PFSK-1 (cell line): ENCODE measurements around the gene PITHD1.

Experiments
- FOXP2 ChIP-seq: optimal IDR thresholded peaks from 2 replicates; pipeline ENCODE3; 2011; ENCODE audit warnings: borderline replicate concordance, control low read depth, inconsistent platforms; ENCODE audit not compliant: insufficient read depth; ENCODE audit errors: extremely low read length, extremely low read depth
- POLR2AphosphoS5 ChIP-seq: IDR thresholded peaks from 2 replicates; pipeline ENCODE4 v1.6.1; 2012; ENCODE audit warnings: low read depth, mild to moderate bottlenecking, control low read depth, low read length, moderate library complexity
- SIN3A ChIP-seq: IDR thresholded peaks from 2 replicates; pipeline ENCODE4 v1.6.1; 2012; ENCODE audit warnings: mild to moderate bottlenecking, low read length, moderate library complexity, borderline replicate concordance; ENCODE audit not compliant: insufficient read depth
- TAF1 ChIP-seq: IDR thresholded peaks from 2 replicates; pipeline ENCODE4 v1.6.1; 2012; ENCODE audit warnings: low read length, control low read depth, borderline replicate concordance; ENCODE audit not compliant: insufficient read depth
- TF ChIP-seq, protein P1 (sequence below), 2 experiments: IDR thresholded peaks; 2 replicates each; pipeline versions ENCODE4 v1.6.1 to v1.8.0; 2011 to 2012; ENCODE audit warnings: low read depth in 2 of 2, low read length in 2 of 2, control low read depth in 1 of 2, inconsistent platforms in 1 of 2, mild to moderate bottlenecking in 1 of 2, moderate library complexity in 1 of 2; ENCODE audit not compliant: insufficient read depth in 1 of 2

Gene PITHD1

DNA sequence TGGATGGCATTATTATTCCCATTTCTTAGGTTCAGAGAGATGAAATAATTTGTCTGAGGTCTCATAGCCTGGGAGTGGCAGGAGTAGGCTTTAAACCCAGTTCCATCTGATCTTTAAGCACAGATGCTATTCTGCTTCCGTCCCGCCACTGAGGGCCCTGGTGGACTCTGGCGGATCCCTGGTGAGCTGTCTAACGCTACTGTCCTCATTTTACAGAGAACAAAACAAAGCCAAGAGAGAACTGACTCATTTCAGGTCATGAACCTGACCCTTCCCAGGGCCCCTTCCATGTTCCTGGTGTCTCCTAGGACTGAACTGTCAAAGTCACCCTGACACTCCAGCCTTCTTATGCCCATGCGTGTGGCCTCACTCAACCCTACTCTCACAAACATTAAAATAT, 25.5 kb downstream of the PITHD1 start:
- TF ChIP-seq POLR2AphosphoS5: no peak
- TF ChIP-seq SIN3A: no peak
- TF ChIP-seq, protein P1, sequence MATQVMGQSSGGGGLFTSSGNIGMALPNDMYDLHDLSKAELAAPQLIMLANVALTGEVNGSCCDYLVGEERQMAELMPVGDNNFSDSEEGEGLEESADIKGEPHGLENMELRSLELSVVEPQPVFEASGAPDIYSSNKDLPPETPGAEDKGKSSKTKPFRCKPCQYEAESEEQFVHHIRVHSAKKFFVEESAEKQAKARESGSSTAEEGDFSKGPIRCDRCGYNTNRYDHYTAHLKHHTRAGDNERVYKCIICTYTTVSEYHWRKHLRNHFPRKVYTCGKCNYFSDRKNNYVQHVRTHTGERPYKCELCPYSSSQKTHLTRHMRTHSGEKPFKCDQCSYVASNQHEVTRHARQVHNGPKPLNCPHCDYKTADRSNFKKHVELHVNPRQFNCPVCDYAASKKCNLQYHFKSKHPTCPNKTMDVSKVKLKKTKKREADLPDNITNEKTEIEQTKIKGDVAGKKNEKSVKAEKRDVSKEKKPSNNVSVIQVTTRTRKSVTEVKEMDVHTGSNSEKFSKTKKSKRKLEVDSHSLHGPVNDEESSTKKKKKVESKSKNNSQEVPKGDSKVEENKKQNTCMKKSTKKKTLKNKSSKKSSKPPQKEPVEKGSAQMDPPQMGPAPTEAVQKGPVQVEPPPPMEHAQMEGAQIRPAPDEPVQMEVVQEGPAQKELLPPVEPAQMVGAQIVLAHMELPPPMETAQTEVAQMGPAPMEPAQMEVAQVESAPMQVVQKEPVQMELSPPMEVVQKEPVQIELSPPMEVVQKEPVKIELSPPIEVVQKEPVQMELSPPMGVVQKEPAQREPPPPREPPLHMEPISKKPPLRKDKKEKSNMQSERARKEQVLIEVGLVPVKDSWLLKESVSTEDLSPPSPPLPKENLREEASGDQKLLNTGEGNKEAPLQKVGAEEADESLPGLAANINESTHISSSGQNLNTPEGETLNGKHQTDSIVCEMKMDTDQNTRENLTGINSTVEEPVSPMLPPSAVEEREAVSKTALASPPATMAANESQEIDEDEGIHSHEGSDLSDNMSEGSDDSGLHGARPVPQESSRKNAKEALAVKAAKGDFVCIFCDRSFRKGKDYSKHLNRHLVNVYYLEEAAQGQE (IDR thresholded peaks at IDR 0.05; ENCODE audit: insufficient read depth in 1 of 2, low read depth in 2 of 2, low read length in 2 of 2): no peak
- no peak for TF ChIP-seq TAF1
- TF ChIP-seq FOXP2: no peak

DNA sequence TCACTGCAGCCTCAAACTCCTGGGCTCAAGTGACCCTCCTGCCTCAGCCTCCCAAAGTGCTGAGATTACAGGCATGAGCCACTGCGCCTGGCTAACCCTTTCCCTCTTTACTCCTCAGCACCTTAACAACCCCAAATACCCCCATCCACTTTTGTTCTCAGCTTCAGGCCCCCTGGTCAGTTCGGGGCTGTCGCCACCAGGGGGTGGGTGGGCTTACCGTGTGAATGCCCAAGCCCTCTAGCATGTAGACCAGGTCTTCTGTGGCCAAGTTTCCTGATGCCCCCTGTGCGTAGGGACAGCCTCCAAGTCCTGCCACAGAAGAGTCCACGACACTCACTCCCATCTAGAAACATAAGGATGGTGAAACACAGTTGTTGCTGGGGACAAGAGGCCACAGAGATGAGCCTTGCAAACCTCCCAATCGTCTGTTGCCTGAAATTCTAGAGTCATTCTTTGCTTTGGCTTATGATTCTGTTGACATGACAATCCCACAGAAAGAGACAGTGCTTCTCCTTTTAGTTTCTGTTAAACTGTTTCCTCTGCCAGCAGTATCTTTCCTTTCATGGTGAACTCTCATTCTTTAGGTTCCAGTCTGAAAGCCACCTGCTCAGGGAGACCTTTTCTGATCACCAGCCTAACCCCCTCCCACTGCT, 26.1 kb downstream of the PITHD1 start:
- TF ChIP-seq SIN3A: no peak
- no peak for TF ChIP-seq POLR2AphosphoS5
- TF ChIP-seq, protein P1 (IDR thresholded peaks at IDR 0.05; ENCODE audit: insufficient read depth in 1 of 2, low read depth in 2 of 2, low read length in 2 of 2): no peak
- TF ChIP-seq FOXP2: no peak
- TF ChIP-seq TAF1: no peak

DNA sequence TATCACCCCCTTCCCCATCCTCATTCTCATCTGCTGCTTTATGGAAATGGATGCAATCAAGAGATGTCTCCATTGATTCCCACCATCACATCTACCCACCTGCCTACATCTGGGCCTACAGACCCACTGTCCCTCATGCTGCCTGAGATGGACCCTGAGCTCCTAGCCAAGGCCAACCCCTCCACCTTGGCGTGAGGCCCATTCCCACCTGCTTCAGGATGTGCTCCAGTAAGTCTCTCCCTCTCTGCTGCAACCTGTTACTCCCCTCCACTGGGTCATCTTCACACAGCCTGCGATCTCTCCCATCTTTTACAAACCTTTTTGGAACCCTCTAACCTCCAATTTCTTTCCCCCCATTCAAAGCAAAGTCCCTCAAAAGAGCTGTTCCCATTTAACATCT, 26.8 kb downstream of the PITHD1 start:
- TF ChIP-seq FOXP2: no peak
- no peak for TF ChIP-seq TAF1
- TF ChIP-seq, protein P1 (IDR thresholded peaks at IDR 0.05; ENCODE audit: insufficient read depth in 1 of 2, low read depth in 2 of 2, low read length in 2 of 2): no peak
- TF ChIP-seq POLR2AphosphoS5: no peak

GRCh38 chr1:23806280-23806679, 28.1 kb downstream of the PITHD1 start:
- TF ChIP-seq, protein P1 (IDR thresholded peaks at IDR 0.05; ENCODE audit: insufficient read depth in 1 of 2, low read depth in 2 of 2, low read length in 2 of 2): no peak
- TF ChIP-seq TAF1 (no peak), SIN3A (no peak), POLR2AphosphoS5 (no peak), FOXP2 (no peak)

- TF ChIP-seq POLR2AphosphoS5 (no peak), TAF1 (no peak)
Measured at GRCh38 chr1:23807453-23807852, 29.2 kb downstream of the PITHD1 start.
